HCT116 (cell line): Measurements from ENCODE around the gene PROSER2.

Experiments used
- CEBPB ChIP-seq: IDR thresholded peaks from 2 replicates; pipeline ENCODE4 v1.6.1; 2012; ENCODE audit warnings: low read depth
- EZH2 ChIP-seq: fragments of 200-600 bp; sonication (generic); IDR thresholded peaks from 2 replicates; pipeline ENCODE4 v1.6.1; 2017; ENCODE audit warnings: antibody characterized with exemption, mixed run types
- FOSL1 ChIP-seq: IDR thresholded peaks from 2 replicates; pipeline ENCODE4 v1.6.1; 2012; ENCODE audit warnings: low read depth
- JUND ChIP-seq: IDR thresholded peaks from 2 replicates; pipeline ENCODE4 v1.6.1; 2012
- POLR2A ChIP-seq: IDR thresholded peaks from 2 replicates; pipeline ENCODE4 v1.7.0; 2011; ENCODE audit warnings: borderline replicate concordance; ENCODE audit not compliant: insufficient read depth, insufficient read length; ENCODE audit errors: extremely low read depth
- POLR2AphosphoS5 ChIP-seq: IDR thresholded peaks from 2 replicates; pipeline ENCODE4 v1.6.1; 2011; ENCODE audit warnings: mild to moderate bottlenecking, low read depth, low read length, moderate library complexity
- RAD21 ChIP-seq: IDR thresholded peaks from 2 replicates; pipeline ENCODE4 v1.6.1; 2012; ENCODE audit warnings: low read depth, mild to moderate bottlenecking
- SIN3A ChIP-seq: IDR thresholded peaks from 2 replicates; pipeline ENCODE4 v1.6.1; 2012; ENCODE audit warnings: low read depth
- SP1 ChIP-seq: IDR thresholded peaks from 2 replicates; pipeline ENCODE4 v1.6.1; 2012; ENCODE audit warnings: low read depth
- ZFX ChIP-seq: fragments of 450-650 bp; IDR thresholded peaks from 2 replicates; pipeline ENCODE4 v1.6.1; 2017
- TF ChIP-seq, protein P1 (sequence below), 3 experiments: fragments of 200-600 bp in 1 of 3; sonication (generic) in 1 of 3; IDR thresholded peaks in 2 of 3; conservative IDR thresholded peaks in 1 of 3; 2 replicates each; pipeline ENCODE4 v1.5.1; 2012 to 2017; ENCODE audit warnings: low read depth in 2 of 3, low read length in 2 of 3, antibody characterized with exemption in 1 of 3, borderline replicate concordance in 1 of 3, control low read depth in 1 of 3, mild to moderate bottlenecking in 1 of 3, mixed read lengths in 1 of 3, mixed run types in 1 of 3, moderate library complexity in 1 of 3; ENCODE audit not compliant: insufficient read depth in 1 of 3
- TF ChIP-seq, protein P2 (sequence below): IDR thresholded peaks from 2 replicates; pipeline ENCODE4 v1.6.1; 2012

- TF ChIP-seq POLR2AphosphoS5: no peak
- TF ChIP-seq JUND: no peak
- TF ChIP-seq POLR2A: no peak
- TF ChIP-seq, protein P1, sequence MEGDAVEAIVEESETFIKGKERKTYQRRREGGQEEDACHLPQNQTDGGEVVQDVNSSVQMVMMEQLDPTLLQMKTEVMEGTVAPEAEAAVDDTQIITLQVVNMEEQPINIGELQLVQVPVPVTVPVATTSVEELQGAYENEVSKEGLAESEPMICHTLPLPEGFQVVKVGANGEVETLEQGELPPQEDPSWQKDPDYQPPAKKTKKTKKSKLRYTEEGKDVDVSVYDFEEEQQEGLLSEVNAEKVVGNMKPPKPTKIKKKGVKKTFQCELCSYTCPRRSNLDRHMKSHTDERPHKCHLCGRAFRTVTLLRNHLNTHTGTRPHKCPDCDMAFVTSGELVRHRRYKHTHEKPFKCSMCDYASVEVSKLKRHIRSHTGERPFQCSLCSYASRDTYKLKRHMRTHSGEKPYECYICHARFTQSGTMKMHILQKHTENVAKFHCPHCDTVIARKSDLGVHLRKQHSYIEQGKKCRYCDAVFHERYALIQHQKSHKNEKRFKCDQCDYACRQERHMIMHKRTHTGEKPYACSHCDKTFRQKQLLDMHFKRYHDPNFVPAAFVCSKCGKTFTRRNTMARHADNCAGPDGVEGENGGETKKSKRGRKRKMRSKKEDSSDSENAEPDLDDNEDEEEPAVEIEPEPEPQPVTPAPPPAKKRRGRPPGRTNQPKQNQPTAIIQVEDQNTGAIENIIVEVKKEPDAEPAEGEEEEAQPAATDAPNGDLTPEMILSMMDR (IDR thresholded peaks at IDR 0.05 in 2 of 3, conservative IDR thresholded peaks at IDR 0.05 in 1 of 3; ENCODE audit: borderline replicate concordance in 1 of 3, insufficient read depth in 1 of 3, low read depth in 2 of 3, low read length in 2 of 3): no peak
- TF ChIP-seq RAD21: no peak
- no peak for TF ChIP-seq SP1
- no peak for TF ChIP-seq EZH2
- TF ChIP-seq SIN3A: no peak
- TF ChIP-seq CEBPB: no peak
- TF ChIP-seq ZFX: no peak
- TF ChIP-seq, protein P2, sequence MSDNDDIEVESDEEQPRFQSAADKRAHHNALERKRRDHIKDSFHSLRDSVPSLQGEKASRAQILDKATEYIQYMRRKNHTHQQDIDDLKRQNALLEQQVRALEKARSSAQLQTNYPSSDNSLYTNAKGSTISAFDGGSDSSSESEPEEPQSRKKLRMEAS: no peak
- no peak for TF ChIP-seq FOSL1
Observed at GRCh38 chr10:11891776-11892486, 68.8 kb downstream of the PROSER2 start.
